ENCODE results near the gene RAE1. TPM values are rescaled to one million over a fixed set of nuclear protein-coding genes. Genes with fewer than 3 reads are reported as not detected.

RAE1 gene
- total RNA-seq, 1 donor from 2014 or later, result 59.2 TPM

- Mint-ChIP-seq H3K4me1 (ENCODE audit: low read depth) (peaks cover 20% of the 10 kb centered on the region), H3K9me3 (no peaks in the 10 kb centered on the region), H3K36me3 (ENCODE audit: low read depth) (peaks cover 37% of the 10 kb centered on the region), H3K27ac (no peak overlapping the region), H3K4me3 (no peak overlapping the region), H3K27me3 (ENCODE audit: insufficient read depth) (no peaks in the 10 kb centered on the region)
- intact Hi-C loops (cut with micrococcal nuclease), result no loop called here
- no peak for DNase-seq (ENCODE audit: low spot score)
These were observed 27.7 kb downstream of the RAE1 start for GRCh38 chr20:57378646-57379262.

GRCh38 chr20:57379263-57379647 is 28.2 kb downstream of the RAE1 start:
- peaks cover 37% of the 10 kb centered on the region for H3K36me3 Mint-ChIP-seq (ENCODE audit: low read depth)
- H3K4me3 Mint-ChIP-seq, result no peak overlapping the region
- H3K27ac Mint-ChIP-seq, result no peak overlapping the region
- intact Hi-C loops (cut with micrococcal nuclease), result no loop called here
- H3K27me3 Mint-ChIP-seq (ENCODE audit: insufficient read depth), result no peaks in the 10 kb centered on the region
- peaks cover 17% of the 10 kb centered on the region for H3K4me1 Mint-ChIP-seq (ENCODE audit: low read depth)
- DNase-seq (ENCODE audit: low spot score), result no peak
- H3K9me3 Mint-ChIP-seq, result no peaks in the 10 kb centered on the region

GRCh38 chr20:57380081-57380750 is 29.2 kb downstream of the RAE1 start:
- H3K36me3 Mint-ChIP-seq (ENCODE audit: low read depth), result peaks cover 37% of the 10 kb centered on the region
- no peaks in the 10 kb centered on the region for H3K9me3 Mint-ChIP-seq
- peaks cover 14% of the 10 kb centered on the region for H3K4me1 Mint-ChIP-seq (ENCODE audit: low read depth)
- DNase-seq (ENCODE audit: low spot score), result no peak
- no peak overlapping the region for H3K27ac Mint-ChIP-seq
- H3K27me3 Mint-ChIP-seq (ENCODE audit: insufficient read depth), result no peaks in the 10 kb centered on the region
- H3K4me3 Mint-ChIP-seq, result no peak overlapping the region
- intact Hi-C loops (cut with micrococcal nuclease), result loop anchor here (5.0 kb wide), 1 partner anchor 827 kb away; no protein-coding TSS in a partner anchor

- Mint-ChIP-seq H3K4me3 (no peak overlapping the region), H3K27me3 (ENCODE audit: insufficient read depth) (no peaks in the 10 kb centered on the region), H3K27ac (no peak overlapping the region), H3K36me3 (ENCODE audit: low read depth) (peaks cover 28% of the 10 kb centered on the region), H3K4me1 (ENCODE audit: low read depth) (peaks cover 14% of the 10 kb centered on the region), H3K9me3 (no peaks in the 10 kb centered on the region)
- DNase-seq (ENCODE audit: low spot score), result peak; percentile 68
- intact Hi-C loops (cut with micrococcal nuclease), result loop anchor here (1.0 to 5.0 kb wide), 4 partner anchors 10 to 825 kb away; no protein-coding TSS in a partner anchor
These were observed 30.8 kb downstream of the RAE1 start for GRCh38 chr20:57381596-57382503.

- no peak overlapping the region for H3K4me3 Mint-ChIP-seq
- intact Hi-C loops (cut with micrococcal nuclease), result loop anchor here (5.0 kb wide), 1 partner anchor 825 kb away; no protein-coding TSS in a partner anchor
- no peak for DNase-seq (ENCODE audit: low spot score)
- peaks cover 22% of the 10 kb centered on the region for H3K36me3 Mint-ChIP-seq (ENCODE audit: low read depth)
- H3K4me1 Mint-ChIP-seq (ENCODE audit: low read depth), result peaks cover 14% of the 10 kb centered on the region
- H3K27me3 Mint-ChIP-seq (ENCODE audit: insufficient read depth), result no peaks in the 10 kb centered on the region
- H3K27ac Mint-ChIP-seq, result no peak overlapping the region
- no peaks in the 10 kb centered on the region for H3K9me3 Mint-ChIP-seq
These were observed 31.5 kb downstream of the RAE1 start for GRCh38 chr20:57382516-57382915.

- peaks cover 19% of the 10 kb centered on the region for H3K36me3 Mint-ChIP-seq (ENCODE audit: low read depth)
- H3K9me3 Mint-ChIP-seq, result no peaks in the 10 kb centered on the region
- peaks cover 14% of the 10 kb centered on the region for H3K4me1 Mint-ChIP-seq (ENCODE audit: low read depth)
- no peak overlapping the region for H3K4me3 Mint-ChIP-seq
- intact Hi-C loops (cut with micrococcal nuclease), result loop anchor here (5.0 kb wide), 1 partner anchor 824 kb away; no protein-coding TSS in a partner anchor
- no peaks in the 10 kb centered on the region for H3K27me3 Mint-ChIP-seq (ENCODE audit: insufficient read depth)
- no peak for DNase-seq (ENCODE audit: low spot score)
- no peak overlapping the region for H3K27ac Mint-ChIP-seq
These were observed 32.6 kb downstream of the RAE1 start for GRCh38 chr20:57383447-57384347.

GRCh38 chr20:57384486-57384885 is 33.4 kb downstream of the RAE1 start:
- no peaks in the 10 kb centered on the region for H3K9me3 Mint-ChIP-seq
- peaks cover 15% of the 10 kb centered on the region for H3K4me1 Mint-ChIP-seq (ENCODE audit: low read depth)

GRCh38 chr20:57384953-57385761 is 34.1 kb downstream of the RAE1 start:
- intact Hi-C loops (cut with micrococcal nuclease), result loop anchor here (5.0 kb wide), 1 partner anchor 822 kb away; no protein-coding TSS in a partner anchor
- peaks cover 19% of the 10 kb centered on the region for H3K36me3 Mint-ChIP-seq (ENCODE audit: low read depth)
- H3K4me3 Mint-ChIP-seq, result no peak overlapping the region

More at GRCh38 chr20:57384486-57384885, 33.4 kb downstream of the RAE1 start:
- intact Hi-C loops (cut with micrococcal nuclease), result loop anchor here (5.0 kb wide), 1 partner anchor 823 kb away; no protein-coding TSS in a partner anchor
- Mint-ChIP-seq H3K4me3 (no peak overlapping the region), H3K27ac (no peak overlapping the region), H3K36me3 (ENCODE audit: low read depth) (peaks cover 19% of the 10 kb centered on the region), H3K27me3 (ENCODE audit: insufficient read depth) (no peaks in the 10 kb centered on the region)
- DNase-seq (ENCODE audit: low spot score), result no peak

GRCh38 chr20:57385940-57386339 is 34.9 kb downstream of the RAE1 start:
- DNase-seq (ENCODE audit: low spot score), result no peak
- H3K27ac Mint-ChIP-seq, result no peak overlapping the region
- peaks cover 19% of the 10 kb centered on the region for H3K36me3 Mint-ChIP-seq (ENCODE audit: low read depth)
- no peak overlapping the region for H3K4me3 Mint-ChIP-seq
- H3K27me3 Mint-ChIP-seq (ENCODE audit: insufficient read depth), result no peaks in the 10 kb centered on the region
- peaks cover 25% of the 10 kb centered on the region for H3K4me1 Mint-ChIP-seq (ENCODE audit: low read depth)
- intact Hi-C loops (cut with micrococcal nuclease), result no loop called here
- H3K9me3 Mint-ChIP-seq, result no peaks in the 10 kb centered on the region

More at GRCh38 chr20:57384953-57385761, 34.1 kb downstream of the RAE1 start:
- Mint-ChIP-seq H3K27ac (no peak overlapping the region), H3K9me3 (no peaks in the 10 kb centered on the region), H3K4me1 (ENCODE audit: low read depth) (peaks cover 20% of the 10 kb centered on the region), H3K27me3 (ENCODE audit: insufficient read depth) (no peaks in the 10 kb centered on the region)
- DNase-seq (ENCODE audit: low spot score), result no peak

- H3K27me3 Mint-ChIP-seq (ENCODE audit: insufficient read depth), result no peaks in the 10 kb centered on the region
- H3K9me3 Mint-ChIP-seq, result no peaks in the 10 kb centered on the region
- no peak overlapping the region for H3K4me3 Mint-ChIP-seq
- H3K4me1 Mint-ChIP-seq (ENCODE audit: low read depth), result peaks cover 24% of the 10 kb centered on the region
- H3K27ac Mint-ChIP-seq, result no peak overlapping the region
- peaks cover 14% of the 10 kb centered on the region for H3K36me3 Mint-ChIP-seq (ENCODE audit: low read depth)
- DNase-seq (ENCODE audit: low spot score), result no peak
- intact Hi-C loops (cut with micrococcal nuclease), result no loop called here
These were observed 35.7 kb downstream of the RAE1 start for GRCh38 chr20:57386762-57387161.

- Mint-ChIP-seq H3K36me3 (ENCODE audit: low read depth) (peaks cover 12% of the 10 kb centered on the region), H3K27ac (peak overlapping the region; percentile 52), H3K9me3 (no peaks in the 10 kb centered on the region), H3K27me3 (ENCODE audit: insufficient read depth) (no peaks in the 10 kb centered on the region), H3K4me1 (ENCODE audit: low read depth) (peaks cover 17% of the 10 kb centered on the region), H3K4me3 (no peak overlapping the region)
- no peak for DNase-seq (ENCODE audit: low spot score)
- intact Hi-C loops (cut with micrococcal nuclease), result no loop called here
These were observed 36.4 kb downstream of the RAE1 start for GRCh38 chr20:57387463-57387862.
